HFF-Myc (cell line): ENCODE measurements around the gene NTN1.
"Not testable (repeated sequence)": the region's sequence is repeated elsewhere in the genome, so short reads cannot be mapped to it uniquely, and the experiment has no call there.

Experiments used
- DNase-seq: peaks from one replicate; pipeline ENCODE4 v3.0.0-alpha.2; 2011; ENCODE audit warnings: low read depth; ENCODE audit errors: extremely low read depth
- H3K4me3 ChIP-seq: replicated peaks from 2 replicates; pipeline ENCODE4 v1.5.1; 2011; ENCODE audit warnings: low read depth, mild to moderate bottlenecking, control low read depth, low read length
- CTCF ChIP-seq: IDR thresholded peaks from 2 replicates; pipeline ENCODE4 v1.5.1; 2012; ENCODE audit warnings: mild to moderate bottlenecking, low read depth, low read length, control low read depth; ENCODE audit errors: missing control alignments

The NTN1 gene

GRCh38 chr17:9256751-9257629, 235.7 kb downstream of the NTN1 start:
- no peak for DNase-seq
- no peak for TF ChIP-seq CTCF

GRCh38 chr17:9257630-9257965, 236.3 kb downstream of the NTN1 start:
- not testable (repeated sequence) for H3K4me3 ChIP-seq, DNase-seq

More at GRCh38 chr17:9256751-9257629, 235.7 kb downstream of the NTN1 start:
- no peak overlapping the region for H3K4me3 ChIP-seq

- no peak for TF ChIP-seq CTCF
These were observed 237.1 kb downstream of the NTN1 start for GRCh38 chr17:9258115-9259015.

GRCh38 chr17:9259419-9259818, 238.1 kb downstream of the NTN1 start:
- no peak for TF ChIP-seq CTCF

More at GRCh38 chr17:9258115-9259015, 237.1 kb downstream of the NTN1 start:
- H3K4me3 ChIP-seq, result no peak overlapping the region
- no peak for DNase-seq

GRCh38 chr17:9261081-9262012, 240.0 kb downstream of the NTN1 start:
- H3K4me3 ChIP-seq, result no peak overlapping the region
- TF ChIP-seq CTCF, result no peak
- no peak for DNase-seq

More at GRCh38 chr17:9259419-9259818, 238.1 kb downstream of the NTN1 start:
- DNase-seq, result no peak
- no peak overlapping the region for H3K4me3 ChIP-seq

- no peak overlapping the region for H3K4me3 ChIP-seq
- DNase-seq, result no peak
- no peak for TF ChIP-seq CTCF
These were observed 244.8 kb downstream of the NTN1 start for GRCh38 chr17:9266031-9266680.
